H54 (cell line): ENCODE results near the gene STYX.
"Not testable (repeated sequence)": the region's sequence is repeated elsewhere in the genome, so short reads cannot be mapped to it uniquely, and the experiment has no call there.

ENCODE experiments used
- DNase-seq: peaks from one replicate; pipeline ENCODE4 v3.0.0; 2011; ENCODE audit warnings: low spot score, mixed read lengths; ENCODE audit not compliant: insufficient read length
- FAIRE-seq: peaks from 3 replicates; lab custom pipeline; 2011; peaks lifted over from hg19 to GRCh38; lab: Jason Lieb, UNC
- POLR2A ChIP-seq: IDR thresholded peaks from 2 replicates; pipeline ENCODE4 v1.6.1; 2011; ENCODE audit warnings: low read depth, mild to moderate bottlenecking, low read length

Gene STYX

GRCh38 chr14:52740751-52741150 is 10.8 kb downstream of the STYX start:
- no peak for DNase-seq
- TF ChIP-seq POLR2A, result no peak
- no peak for FAIRE-seq

- DNase-seq, result no peak
- FAIRE-seq, result no peak
- no peak for TF ChIP-seq POLR2A
Observed at GRCh38 chr14:52741865-52742264, 11.9 kb downstream of the STYX start.

- DNase-seq (no peak), FAIRE-seq (no peak)
- no peak for TF ChIP-seq POLR2A
Observed at GRCh38 chr14:52748647-52749292, 18.8 kb downstream of the STYX start.

- FAIRE-seq, result no peak
- no peak for TF ChIP-seq POLR2A
- DNase-seq, result no peak
Observed at GRCh38 chr14:52755607-52756316, 25.8 kb downstream of the STYX start.

GRCh38 chr14:52759145-52759544 is 29.2 kb downstream of the STYX start:
- no peak for FAIRE-seq
- no peak for TF ChIP-seq POLR2A
- no peak for DNase-seq

- not testable (repeated sequence) for FAIRE-seq, DNase-seq
Observed at GRCh38 chr14:52762923-52763322, 33.0 kb downstream of the STYX start.

- FAIRE-seq, result no peak
- no peak for TF ChIP-seq POLR2A
- DNase-seq, result no peak
Observed at GRCh38 chr14:52767058-52767833, 37.3 kb downstream of the STYX start.

GRCh38 chr14:52769887-52770286 is 39.9 kb downstream of the STYX start:
- no peak for DNase-seq
- TF ChIP-seq POLR2A, result no peak
- FAIRE-seq, result no peak

- no peak for TF ChIP-seq POLR2A
- FAIRE-seq (no peak), DNase-seq (no peak)
Observed at GRCh38 chr14:52776816-52777215, 46.9 kb downstream of the STYX start.

- DNase-seq, result no peak
- FAIRE-seq, result no peak
- no peak for TF ChIP-seq POLR2A
Observed at GRCh38 chr14:52778702-52779101, 48.7 kb downstream of the STYX start.

- TF ChIP-seq POLR2A, result no peak
- DNase-seq, result no peak
- FAIRE-seq, result no peak
Observed at GRCh38 chr14:52780893-52781292, 50.9 kb downstream of the STYX start.

- TF ChIP-seq POLR2A, result no peak
- DNase-seq (no peak), FAIRE-seq (no peak)
Observed at GRCh38 chr14:52781629-52782028, 51.7 kb downstream of the STYX start.

- DNase-seq (no peak), FAIRE-seq (no peak)
- TF ChIP-seq POLR2A, result no peak
Observed at GRCh38 chr14:52783206-52783605, 53.2 kb downstream of the STYX start.

GRCh38 chr14:52786887-52787286 is 56.9 kb downstream of the STYX start:
- no peak for FAIRE-seq
- DNase-seq, result no peak
- TF ChIP-seq POLR2A, result no peak
